MCF 10A (cell line): ENCODE data around the gene RNF115. TPM values are rescaled to one million over a fixed set of nuclear protein-coding genes. Genes with fewer than 3 reads are reported as not detected.

Experiments used
- BruUV-seq: library from RNA; stranded (reverse); fragments of 400-500 nt; replicated peaks from 2 replicates; lab custom pipeline; 2021; lab: Mats Ljungman, UMichigan
- CTCF ChIA-PET: fragments of 300-600 bp; sonication (Branson Sonifier 250); formaldehyde crosslinking; extraction: SDS; loops from one replicate; lab custom pipeline; 2021; ENCODE audit warnings: antibody characterized with exemption, inconsistent platforms; lab: Yijun Ruan, JAX
- POLR2A ChIA-PET: fragments of 300-600, 350-650 bp; sonication (Branson Sonifier 250); formaldehyde crosslinking; extraction: SDS; loops from one replicate; lab custom pipeline; 2020; ENCODE audit warnings: antibody characterized with exemption, inconsistent platforms; lab: Yijun Ruan, JAX
- DNase-seq: peaks from one replicate; pipeline ENCODE4 v3.0.0-alpha.2; 2018; ENCODE audit not compliant: unreplicated experiment
- H3K27ac Mint-ChIP-seq: one replicate; pipeline ENCODE4 v1.8.0; 2022; ENCODE audit warnings: mild to moderate bottlenecking, low read depth, mixed read lengths; ENCODE audit not compliant: unreplicated experiment
- H3K27me3 Mint-ChIP-seq: one replicate; pipeline ENCODE4 v1.8.0; 2022; ENCODE audit warnings: mixed read lengths; ENCODE audit not compliant: insufficient read depth, unreplicated experiment
- H3K36me3 Mint-ChIP-seq: one replicate; pipeline ENCODE4 v1.8.0; 2022; ENCODE audit warnings: mild to moderate bottlenecking, moderate library complexity, mixed read lengths; ENCODE audit not compliant: insufficient read depth, unreplicated experiment
- H3K4me1 Mint-ChIP-seq: one replicate; pipeline ENCODE4 v1.8.0; 2022; ENCODE audit warnings: mixed read lengths; ENCODE audit not compliant: insufficient read depth, unreplicated experiment
- H3K4me3 Mint-ChIP-seq: one replicate; pipeline ENCODE4 v1.8.0; 2022; ENCODE audit warnings: mild to moderate bottlenecking, moderate library complexity, mixed read lengths; ENCODE audit not compliant: unreplicated experiment
- H3K9me3 Mint-ChIP-seq: one replicate; pipeline ENCODE4 v1.8.0; 2022; ENCODE audit warnings: mixed read lengths; ENCODE audit not compliant: unreplicated experiment
- intact Hi-C: fragments of 100-400 bp; cut with micrococcal nuclease; formaldehyde crosslinking; loops from 2 replicates; pipeline ENCODE4 v1.14.1; 2022
- total RNA-seq: library from RNA; stranded (reverse); gene quantifications from 2 replicates; pipeline ENCODE4 v1.2.3, GENCODE V29; 2022
- TF ChIP-seq, protein P1 (sequence below): fragments of 200-600 bp; IDR thresholded peaks from one replicate; pipeline ENCODE4 v1.8.0; 2022; ENCODE audit warnings: antibody characterized with exemption, mild to moderate bottlenecking; ENCODE audit not compliant: unreplicated experiment

Gene RNF115
- total RNA-seq, 1 experiment from 2014 or later = 19.5 TPM

- Mint-ChIP-seq H3K27me3 (no peaks in the 10 kb centered on the region), H3K27ac (no peak overlapping the region), H3K4me3 (no peak overlapping the region), H3K9me3 (no peaks in the 10 kb centered on the region), H3K4me1 (peaks cover 18% of the 10 kb centered on the region), H3K36me3 (no peaks in the 10 kb centered on the region)
- CTCF ChIA-PET = no interaction called here
- TF ChIP-seq, protein P1, sequence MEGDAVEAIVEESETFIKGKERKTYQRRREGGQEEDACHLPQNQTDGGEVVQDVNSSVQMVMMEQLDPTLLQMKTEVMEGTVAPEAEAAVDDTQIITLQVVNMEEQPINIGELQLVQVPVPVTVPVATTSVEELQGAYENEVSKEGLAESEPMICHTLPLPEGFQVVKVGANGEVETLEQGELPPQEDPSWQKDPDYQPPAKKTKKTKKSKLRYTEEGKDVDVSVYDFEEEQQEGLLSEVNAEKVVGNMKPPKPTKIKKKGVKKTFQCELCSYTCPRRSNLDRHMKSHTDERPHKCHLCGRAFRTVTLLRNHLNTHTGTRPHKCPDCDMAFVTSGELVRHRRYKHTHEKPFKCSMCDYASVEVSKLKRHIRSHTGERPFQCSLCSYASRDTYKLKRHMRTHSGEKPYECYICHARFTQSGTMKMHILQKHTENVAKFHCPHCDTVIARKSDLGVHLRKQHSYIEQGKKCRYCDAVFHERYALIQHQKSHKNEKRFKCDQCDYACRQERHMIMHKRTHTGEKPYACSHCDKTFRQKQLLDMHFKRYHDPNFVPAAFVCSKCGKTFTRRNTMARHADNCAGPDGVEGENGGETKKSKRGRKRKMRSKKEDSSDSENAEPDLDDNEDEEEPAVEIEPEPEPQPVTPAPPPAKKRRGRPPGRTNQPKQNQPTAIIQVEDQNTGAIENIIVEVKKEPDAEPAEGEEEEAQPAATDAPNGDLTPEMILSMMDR = no peak
- intact Hi-C loops = no loop called here
- POLR2A ChIA-PET = no interaction called here
- no TSS peak for BruUV-seq
- DNase-seq = no peak
Measured at GRCh38 chr1:145702052-145702451, 121.8 kb downstream of the RNF115 start.

DNA sequence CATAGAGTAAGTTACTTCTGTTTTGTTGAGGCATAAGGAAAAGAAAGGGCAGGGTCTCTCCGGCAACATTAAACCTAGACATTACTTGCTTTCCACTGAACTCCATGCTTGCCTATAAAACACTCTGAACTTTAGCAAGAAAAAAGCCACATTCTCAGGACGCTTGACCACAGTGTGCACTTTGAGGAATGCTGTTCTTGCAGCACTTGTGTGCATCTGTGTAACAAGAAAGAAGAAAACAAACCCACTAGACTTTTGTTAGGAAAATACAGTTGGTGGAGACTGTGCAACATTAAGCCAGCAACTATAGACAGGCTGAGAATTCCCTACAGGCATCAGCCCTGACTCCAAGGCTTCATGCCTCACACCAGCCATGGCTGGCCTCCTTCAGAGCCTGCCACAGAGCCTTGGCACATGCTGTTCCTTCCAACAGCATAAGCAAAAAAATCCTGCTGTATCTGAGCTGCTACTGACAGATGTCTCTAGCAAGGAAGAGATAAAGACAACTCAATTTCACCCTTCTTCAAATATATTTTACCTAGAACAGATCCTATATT is 122.5 kb downstream of the RNF115 start:
- TF ChIP-seq, protein P1 = no peak
- POLR2A ChIA-PET = no interaction called here
- Mint-ChIP-seq H3K27ac (no peak overlapping the region), H3K36me3 (no peaks in the 10 kb centered on the region), H3K4me3 (no peak overlapping the region), H3K4me1 (peaks cover 11% of the 10 kb centered on the region), H3K27me3 (no peaks in the 10 kb centered on the region), H3K9me3 (no peaks in the 10 kb centered on the region)
- no TSS peak for BruUV-seq
- intact Hi-C loops = no loop called here
- no peak for DNase-seq
- CTCF ChIA-PET = interaction anchor here (1.2 to 1.4 kb wide), 2 partner anchors 8 to 19 kb away, joined by 3 read pairs; no protein-coding TSS in a partner anchor

DNA sequence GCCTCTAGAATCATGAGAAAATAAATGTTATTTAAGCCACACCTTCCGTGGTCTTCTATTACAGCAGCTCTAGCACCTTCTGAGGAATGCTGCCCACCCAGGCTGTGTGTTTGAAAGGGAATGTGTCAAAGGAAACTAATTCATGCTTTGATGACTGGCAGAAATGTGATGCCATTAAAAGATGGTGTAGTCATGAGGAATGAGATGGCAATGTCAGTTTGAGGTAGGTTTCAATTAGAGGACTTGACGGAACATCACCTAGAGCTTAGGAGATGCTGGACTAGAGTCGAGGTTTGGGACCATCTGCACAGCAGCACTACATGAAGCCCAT is 127.3 kb downstream of the RNF115 start:
- Mint-ChIP-seq H3K4me3 (no peak overlapping the region), H3K27me3 (no peaks in the 10 kb centered on the region), H3K4me1 (no peaks in the 10 kb centered on the region), H3K27ac (no peak overlapping the region), H3K9me3 (no peaks in the 10 kb centered on the region), H3K36me3 (no peaks in the 10 kb centered on the region)
- no peak for DNase-seq
- ChIA-PET POLR2A (no interaction called here), CTCF (no interaction called here)
- BruUV-seq = no TSS peak
- intact Hi-C loops = no loop called here
- TF ChIP-seq, protein P1 = no peak

- H3K4me1 Mint-ChIP-seq = peaks cover 4% of the 10 kb centered on the region
- TF ChIP-seq, protein P1 = no peak
- H3K27me3 Mint-ChIP-seq = no peaks in the 10 kb centered on the region
- ChIA-PET POLR2A (no interaction called here), CTCF (interaction anchor here (0.7 kb wide), 1 partner anchor 85 kb away, joined by 3 read pairs; no protein-coding TSS in a partner anchor)
- no peaks in the 10 kb centered on the region for H3K36me3 Mint-ChIP-seq
- intact Hi-C loops = no loop called here
- no peak overlapping the region for H3K27ac Mint-ChIP-seq
- no peak for DNase-seq
- no TSS peak for BruUV-seq
- no peaks in the 10 kb centered on the region for H3K9me3 Mint-ChIP-seq
- H3K4me3 Mint-ChIP-seq = no peak overlapping the region
Measured at GRCh38 chr1:145695821-145696629, 127.9 kb downstream of the RNF115 start.
